HEK293T (cell line): Measurements from ENCODE around the gene WNT3A.
"Not testable (repeated sequence)": the region's sequence is repeated elsewhere in the genome, so short reads cannot be mapped to it uniquely, and the experiment has no call there.

Experiments
- CTCF ChIA-PET: fragments of 350-600 bp; formaldehyde crosslinking; extraction: SDS; loops from one replicate; lab custom pipeline; 2021; ENCODE audit warnings: antibody characterized with exemption, inconsistent platforms; lab: Yijun Ruan, JAX
- POLR2A ChIA-PET: fragments of 350-600 bp; formaldehyde crosslinking; extraction: SDS; loops from one replicate; lab custom pipeline; 2020; ENCODE audit warnings: antibody characterized with exemption, inconsistent platforms; lab: Yijun Ruan, JAX
- DNase-seq: peaks from one replicate; pipeline ENCODE4 v3.0.0; 2012; ENCODE audit warnings: mixed read lengths; ENCODE audit errors: extremely low spot score
- ARNT ChIP-seq: fragments of 450-650 bp; IDR thresholded peaks from 2 replicates; pipeline ENCODE4 v1.6.1; 2017; ENCODE audit warnings: mild to moderate bottlenecking
- BHLHE40 ChIP-seq: fragments of 450-650 bp; IDR thresholded peaks from 2 replicates; pipeline ENCODE4 v1.6.1; 2016; ENCODE audit warnings: mild to moderate bottlenecking, moderate library complexity, borderline replicate concordance
- CTBP1 ChIP-seq: fragments of 450-650 bp; IDR thresholded peaks from 2 replicates; pipeline ENCODE4 v1.6.1; 2016; ENCODE audit warnings: borderline replicate concordance
- ELF4 ChIP-seq: fragments of 450-650 bp; IDR thresholded peaks from 2 replicates; pipeline ENCODE4 v1.6.1; 2017; ENCODE audit warnings: antibody characterized with exemption
- FOXA1 ChIP-seq: fragments of 450-650 bp; IDR thresholded peaks from 2 replicates; pipeline ENCODE4 v1.6.1; 2016; ENCODE audit warnings: mild to moderate bottlenecking
- FOXK2 ChIP-seq: fragments of 450-650 bp; IDR thresholded peaks from 2 replicates; pipeline ENCODE4 v1.6.1; 2016; ENCODE audit warnings: mild to moderate bottlenecking
- FOXM1 ChIP-seq: fragments of 450-650 bp; IDR thresholded peaks from 2 replicates; pipeline ENCODE4 v1.6.1; 2017; ENCODE audit warnings: mild to moderate bottlenecking, borderline replicate concordance
- HDGF ChIP-seq: fragments of 450-650 bp; IDR thresholded peaks from 2 replicates; pipeline ENCODE4 v1.6.1; 2017; ENCODE audit warnings: antibody characterized with exemption, borderline replicate concordance
- L3MBTL2 ChIP-seq: fragments of 450-650 bp; conservative IDR thresholded peaks from 2 replicates; pipeline ENCODE4 v1.6.1; 2016; ENCODE audit warnings: mild to moderate bottlenecking
- LEF1 ChIP-seq: fragments of 450-650 bp; IDR thresholded peaks from 2 replicates; pipeline ENCODE4 v1.6.1; 2017; ENCODE audit warnings: mild to moderate bottlenecking, borderline replicate concordance
- NFRKB ChIP-seq: fragments of 450-650 bp; IDR thresholded peaks from 2 replicates; pipeline ENCODE4 v1.6.1; 2016; ENCODE audit warnings: mild to moderate bottlenecking, moderate library complexity
- PKNOX1 ChIP-seq: fragments of 450-650 bp; IDR thresholded peaks from 2 replicates; pipeline ENCODE4 v1.6.1; 2016
- SP1 ChIP-seq: fragments of 450-650 bp; IDR thresholded peaks from 2 replicates; pipeline ENCODE4 v1.6.1; 2017
- SUZ12 ChIP-seq: fragments of 450-650 bp; IDR thresholded peaks from 2 replicates; pipeline ENCODE4 v1.6.1; 2016; ENCODE audit warnings: mild to moderate bottlenecking
- TARDBP ChIP-seq: fragments of 450-650 bp; IDR thresholded peaks from 2 replicates; pipeline ENCODE4 v1.6.1; 2016
- ZNF384 ChIP-seq: fragments of 450-650 bp; IDR thresholded peaks from 2 replicates; pipeline ENCODE4 v1.6.1; 2016

Gene WNT3A

GRCh38 chr1:228006786-228007048 is at the start of gene WNT3A:
TSS of gene WNT3A (plus strand) at chr1:228006998. CDS start at chr1:228007129, 131 bp downstream.
- POLR2A ChIA-PET: no interaction called here

DNA sequence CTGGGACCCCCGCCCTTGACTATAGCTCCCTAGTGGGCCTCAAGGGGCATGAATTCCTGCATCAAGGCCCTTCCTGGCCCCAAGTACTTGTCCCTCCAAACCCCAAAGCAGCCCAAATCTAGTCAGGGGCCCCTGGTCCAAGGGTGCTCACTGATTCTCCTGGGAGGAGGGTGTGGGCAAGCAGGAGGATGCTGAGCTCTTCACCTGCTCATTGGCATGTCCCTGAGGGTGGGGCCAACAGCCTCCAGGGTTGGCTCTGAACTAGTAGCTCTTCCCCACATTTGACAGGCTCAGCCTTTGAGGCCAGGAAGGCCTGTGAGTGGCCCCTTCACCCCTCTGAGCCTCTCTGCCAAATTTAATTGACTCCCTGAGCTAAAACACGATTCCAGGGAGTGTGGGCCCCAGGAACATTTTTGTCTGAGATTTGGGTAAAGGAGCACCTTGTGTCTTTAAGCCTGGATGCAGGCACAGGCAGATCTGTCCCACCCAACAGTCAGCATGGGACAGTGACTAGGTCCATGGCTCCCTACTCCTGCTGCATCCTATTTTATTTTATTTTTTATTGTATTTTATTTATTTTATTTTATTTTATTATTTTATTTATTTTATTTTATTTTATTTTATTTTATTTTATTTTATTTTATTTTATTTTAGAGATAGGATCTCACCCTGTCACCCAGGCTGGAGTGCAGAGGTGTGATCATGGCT is 48.0 kb upstream of the WNT3A start:
- POLR2A ChIA-PET: interaction anchor here (0.7 kb wide), 1 partner anchor 9 kb away, joined by 3 read pairs; no protein-coding TSS in a partner anchor
- TF ChIP-seq ARNT: no peak
- no peak for TF ChIP-seq PKNOX1
- TF ChIP-seq FOXK2: no peak
- TF ChIP-seq FOXA1: no peak
- TF ChIP-seq BHLHE40: no peak
- no peak for TF ChIP-seq ZNF384
- no peak for TF ChIP-seq TARDBP
- TF ChIP-seq SUZ12: no peak
- no peak for TF ChIP-seq FOXM1
- TF ChIP-seq NFRKB: no peak
- no peak for TF ChIP-seq L3MBTL2
- TF ChIP-seq SP1: no peak
- CTCF ChIA-PET: interaction anchor here (0.8 kb wide), 1 partner anchor 11 kb away, joined by 3 read pairs; the partner anchor contains the start of gene WNT9A
- DNase-seq: no peak

More at GRCh38 chr1:228006786-228007048, at the start of gene WNT3A:
- CTCF ChIA-PET: no interaction called here
- TF ChIP-seq FOXK2 (no peak), SP1 (no peak), FOXM1 (no peak), HDGF (no peak), ELF4 (no peak), ARNT (no peak), PKNOX1 (no peak), CTBP1 (no peak), TARDBP (no peak), BHLHE40 (no peak), ZNF384 (no peak), L3MBTL2 (no peak), LEF1 (no peak), SUZ12 (no peak), NFRKB (no peak)
- DNase-seq: no peak

DNA sequence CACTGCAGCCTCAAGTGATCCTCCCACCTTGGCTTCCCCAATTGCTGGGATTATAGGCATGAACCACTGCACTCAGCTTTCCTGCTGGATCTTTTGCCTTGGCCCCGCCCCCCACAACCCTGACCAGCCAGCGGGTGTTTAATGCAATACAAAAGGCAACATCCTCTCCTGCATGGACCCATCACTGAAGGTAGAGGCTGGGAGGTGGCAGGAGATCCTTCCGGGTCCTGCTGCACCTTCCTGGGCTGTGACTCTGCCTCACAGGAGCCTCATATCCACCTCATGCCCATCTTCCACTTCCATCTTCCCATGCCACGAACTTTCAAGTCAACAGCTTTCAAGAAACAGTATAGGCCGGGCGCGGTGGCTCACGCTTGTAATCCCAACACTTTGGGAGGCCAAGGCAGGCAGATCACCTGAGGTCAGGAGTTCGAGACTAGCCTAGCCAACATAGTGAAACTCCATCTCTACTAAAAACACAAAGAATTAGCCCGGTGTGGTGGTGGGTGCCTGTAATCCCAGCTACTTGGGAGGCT is 47.4 kb upstream of the WNT3A start:
- no peak for TF ChIP-seq SUZ12
- TF ChIP-seq BHLHE40: no peak
- no peak for TF ChIP-seq HDGF
- no peak for TF ChIP-seq TARDBP
- no peak for TF ChIP-seq FOXM1
- no peak for TF ChIP-seq SP1
- no peak for TF ChIP-seq ZNF384
- TF ChIP-seq ARNT: no peak
- ChIA-PET POLR2A (no interaction called here), CTCF (no interaction called here)
- no peak for DNase-seq

DNA sequence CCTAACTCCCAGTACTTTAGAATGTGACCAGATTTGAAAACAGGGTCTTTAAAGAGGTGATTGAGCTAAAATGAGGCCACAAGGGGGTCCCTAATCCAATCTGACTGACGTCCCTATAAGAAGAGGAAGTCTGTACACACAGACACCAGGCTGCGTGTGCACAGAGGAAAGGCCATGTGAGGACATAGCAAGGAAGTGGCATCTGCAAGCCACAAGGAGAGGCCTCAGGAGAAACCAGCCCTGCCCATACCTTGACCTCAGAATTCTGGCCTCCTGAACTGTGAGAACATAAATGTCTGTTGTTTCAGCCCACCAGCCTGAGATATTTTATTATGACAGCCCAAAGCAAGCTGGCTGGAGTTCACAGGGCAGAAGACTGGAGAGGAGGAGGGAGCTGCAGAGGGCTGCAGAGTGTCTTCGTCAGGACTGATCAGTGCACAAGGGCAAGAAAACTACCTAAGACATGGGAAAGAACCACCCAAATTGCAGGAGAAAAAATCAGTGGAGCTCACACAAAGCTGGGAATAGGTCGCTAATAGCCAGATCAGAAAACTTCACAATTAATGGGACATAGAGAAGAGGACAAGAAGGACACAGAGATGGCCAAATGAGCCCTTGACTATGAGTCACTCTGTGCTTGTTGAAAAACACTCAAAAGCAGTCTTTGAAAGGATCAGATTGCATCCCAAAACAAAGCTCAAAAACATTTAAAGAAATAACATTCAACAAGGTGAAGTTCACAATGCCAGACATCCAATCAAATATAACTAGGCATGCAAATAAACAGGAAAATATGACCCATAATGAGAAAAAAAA is 44.9 kb upstream of the WNT3A start:
- POLR2A ChIA-PET: no interaction called here
- CTCF ChIA-PET: no interaction called here
- no peak for DNase-seq
- TF ChIP-seq ELF4 (no peak), NFRKB (no peak), FOXK2 (no peak), CTBP1 (no peak), FOXA1 (no peak), SP1 (no peak), PKNOX1 (no peak), L3MBTL2 (no peak)

DNA sequence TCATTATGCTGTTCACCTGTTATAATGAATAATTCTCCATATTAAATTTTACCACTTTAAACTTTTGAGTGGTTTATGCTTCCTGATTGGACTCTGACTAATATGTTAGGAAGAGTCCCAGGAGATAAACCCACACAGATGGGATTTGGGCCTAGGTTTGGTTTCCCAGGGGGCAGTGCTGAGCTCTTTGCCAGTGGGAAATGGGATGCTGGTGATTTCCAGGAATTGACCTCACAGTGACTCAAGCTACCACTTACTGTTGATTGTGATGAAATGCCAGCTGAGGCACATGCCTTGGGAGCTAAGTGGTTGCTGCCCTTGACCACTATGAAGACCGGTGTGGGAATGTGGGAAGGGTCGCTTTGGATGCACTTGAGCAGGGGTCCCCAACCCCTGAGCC is 40.1 kb upstream of the WNT3A start:
- DNase-seq, CTCF ChIA-PET, POLR2A ChIA-PET: not testable (repeated sequence)

DNA sequence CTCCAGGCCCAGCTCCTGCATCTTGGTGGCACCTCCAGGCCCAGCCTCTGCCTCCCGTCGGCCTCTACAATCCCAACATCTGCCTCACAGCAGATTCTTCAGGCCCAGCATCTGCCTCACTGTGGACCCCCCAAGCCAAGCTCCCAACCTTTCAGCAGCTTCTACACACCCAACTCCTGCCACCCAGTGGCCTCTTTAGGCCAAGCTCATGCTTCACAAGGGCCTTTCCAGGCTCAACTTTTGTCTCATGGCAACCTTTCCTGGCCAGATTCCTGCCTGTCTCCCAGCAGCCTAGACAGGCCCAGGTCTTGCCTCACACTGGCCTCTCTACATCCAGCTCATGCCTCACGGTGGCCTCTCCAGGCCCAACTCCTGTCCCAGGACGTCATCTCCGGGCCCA is 39.0 kb upstream of the WNT3A start:
- CTCF ChIA-PET, POLR2A ChIA-PET, DNase-seq: not testable (repeated sequence)

- DNase-seq, CTCF ChIA-PET, POLR2A ChIA-PET: not testable (repeated sequence)
Observed at GRCh38 chr1:227970076-227970995, 36.5 kb upstream of the WNT3A start.

- DNase-seq, CTCF ChIA-PET, POLR2A ChIA-PET: not testable (repeated sequence)
Observed at GRCh38 chr1:227971216-227971615, 35.6 kb upstream of the WNT3A start.

DNA sequence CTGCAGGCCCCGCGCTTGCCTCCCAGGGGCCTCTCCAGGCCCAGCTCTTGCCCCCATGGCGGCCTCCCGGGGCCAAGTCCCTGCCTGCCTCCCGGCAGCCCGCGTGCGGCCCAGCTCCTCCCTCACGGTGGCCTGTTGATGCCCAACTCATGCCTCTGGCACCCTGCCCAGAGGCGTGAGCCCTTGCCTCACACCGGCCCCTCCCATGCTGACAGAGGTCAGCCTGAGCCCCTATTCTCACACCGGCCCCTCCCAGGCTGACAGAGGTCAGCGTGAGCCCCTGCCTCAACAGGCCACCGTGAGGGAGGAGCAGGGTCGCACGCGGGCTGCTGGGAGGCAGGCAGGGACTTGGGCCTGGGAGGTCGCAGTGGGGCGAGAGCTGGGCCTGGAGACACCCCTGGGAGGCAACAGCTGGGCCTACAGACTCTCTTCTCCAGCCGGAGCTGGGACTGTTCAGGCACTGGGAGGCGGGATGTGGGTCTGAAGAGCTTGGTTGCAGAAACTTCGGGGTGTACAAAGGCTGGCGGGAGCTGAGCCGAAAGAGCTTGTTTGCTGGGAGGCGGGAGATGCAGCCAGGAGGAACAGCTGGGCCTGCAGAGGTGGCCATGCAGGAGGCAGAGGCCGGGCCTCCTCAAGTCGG is 35.0 kb upstream of the WNT3A start:
- POLR2A ChIA-PET, CTCF ChIA-PET, DNase-seq: not testable (repeated sequence)

- POLR2A ChIA-PET, DNase-seq: not testable (repeated sequence)
- CTCF ChIA-PET: interaction anchor here (1.5 kb wide), 1 partner anchor 18 kb away, joined by 3 read pairs; no protein-coding TSS in a partner anchor
Observed at GRCh38 chr1:227972283-227972679, 34.5 kb upstream of the WNT3A start.
